Dedifferentiated amniotic fluid mesenchymal stem cell (primary cell): ENCODE measurements around the gene CNNM3.

Experiments used
- DNase-seq: peaks from one replicate; pipeline ENCODE4 v3.0.0-alpha.2; 2016; ENCODE audit errors: extremely low spot score

CNNM3 gene

DNA sequence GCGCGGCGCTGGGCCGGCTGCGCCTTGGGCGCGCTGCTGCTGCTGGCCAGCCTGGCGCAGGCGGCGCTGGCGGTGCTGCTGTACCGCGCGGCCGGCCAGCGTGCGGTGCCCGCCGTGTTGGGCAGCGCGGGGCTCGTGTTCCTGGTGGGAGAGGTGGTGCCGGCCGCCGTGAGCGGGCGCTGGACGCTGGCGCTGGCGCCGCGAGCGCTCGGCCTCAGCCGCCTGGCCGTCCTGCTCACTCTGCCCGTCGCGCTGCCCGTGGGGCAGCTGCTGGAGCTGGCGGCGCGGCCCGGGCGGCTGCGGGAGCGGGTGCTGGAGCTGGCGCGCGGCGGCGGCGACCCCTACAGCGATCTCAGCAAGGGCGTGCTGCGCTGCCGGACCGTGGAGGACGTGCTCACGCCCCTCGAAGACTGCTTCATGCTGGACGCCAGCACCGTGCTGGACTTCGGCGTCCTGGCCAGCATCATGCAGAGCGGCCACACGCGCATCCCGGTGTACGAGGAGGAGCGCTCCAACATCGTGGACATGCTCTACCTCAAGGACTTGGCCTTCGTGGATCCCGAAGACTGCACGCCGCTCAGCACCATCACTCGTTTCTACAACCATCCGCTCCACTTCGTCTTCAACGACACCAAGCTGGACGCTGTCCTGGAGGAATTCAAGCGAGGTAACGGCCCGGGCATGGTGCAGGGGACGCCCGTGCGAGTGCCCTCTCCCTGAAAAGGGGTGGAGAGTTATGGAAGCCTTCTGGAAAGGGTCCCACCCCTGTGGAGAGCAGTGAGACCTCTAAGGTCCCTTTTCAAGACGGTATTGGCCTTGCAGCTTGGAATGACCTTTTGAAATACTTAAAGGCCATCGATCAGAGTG lies 1.0 kb downstream of the CNNM3 start:
- no peak for DNase-seq

DNA sequence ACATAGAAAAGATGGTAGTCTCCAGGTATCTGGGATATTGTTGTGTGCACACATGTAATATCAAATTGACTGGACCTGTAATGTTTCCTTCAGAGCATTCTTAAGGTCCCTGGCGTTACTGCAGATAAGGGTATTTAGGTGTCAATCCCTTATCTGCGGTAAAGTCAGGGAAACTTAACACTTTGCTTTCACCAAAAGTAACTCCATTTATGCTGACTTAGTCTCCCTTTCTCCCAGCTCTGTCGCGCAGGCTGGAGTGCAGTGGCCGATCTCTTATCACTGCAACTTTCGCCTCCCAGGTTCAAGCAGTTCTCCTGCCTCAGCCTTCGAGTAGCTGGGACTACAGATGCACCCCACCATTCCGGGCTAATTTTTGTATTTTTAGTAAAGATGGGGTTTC lies 1.8 kb downstream of the CNNM3 start:
- DNase-seq = no peak

- no peak for DNase-seq
Measured at GRCh38 chr2:96819128-96819875, 3.2 kb downstream of the CNNM3 start.

GRCh38 chr2:96819876-96820511 lies 3.9 kb downstream of the CNNM3 start:
- no peak for DNase-seq

- DNase-seq = no peak
Measured at GRCh38 chr2:96821113-96821675, 5.1 kb downstream of the CNNM3 start.

DNA sequence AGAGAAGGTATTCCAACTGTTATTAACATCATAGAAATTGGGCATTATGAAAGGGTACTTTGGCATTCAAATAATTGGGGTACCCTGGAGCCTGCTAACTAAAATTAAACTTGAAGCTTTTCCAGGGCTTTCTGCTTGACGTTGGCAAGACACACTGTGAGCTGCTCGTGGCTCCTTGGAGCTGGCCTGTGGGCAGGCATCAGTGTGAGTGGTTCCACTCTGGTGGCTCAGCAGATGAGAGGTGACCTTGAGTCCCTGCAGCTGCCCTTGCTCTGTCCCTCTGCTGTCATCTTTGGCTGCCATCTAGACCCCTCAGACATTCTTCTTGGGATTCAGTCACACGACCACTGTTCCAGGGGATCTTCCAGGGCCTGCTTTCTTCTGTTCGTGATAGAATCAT lies 6.7 kb downstream of the CNNM3 start:
- no peak for DNase-seq

GRCh38 chr2:96823198-96823597 lies 7.1 kb downstream of the CNNM3 start:
- DNase-seq = no peak

DNA sequence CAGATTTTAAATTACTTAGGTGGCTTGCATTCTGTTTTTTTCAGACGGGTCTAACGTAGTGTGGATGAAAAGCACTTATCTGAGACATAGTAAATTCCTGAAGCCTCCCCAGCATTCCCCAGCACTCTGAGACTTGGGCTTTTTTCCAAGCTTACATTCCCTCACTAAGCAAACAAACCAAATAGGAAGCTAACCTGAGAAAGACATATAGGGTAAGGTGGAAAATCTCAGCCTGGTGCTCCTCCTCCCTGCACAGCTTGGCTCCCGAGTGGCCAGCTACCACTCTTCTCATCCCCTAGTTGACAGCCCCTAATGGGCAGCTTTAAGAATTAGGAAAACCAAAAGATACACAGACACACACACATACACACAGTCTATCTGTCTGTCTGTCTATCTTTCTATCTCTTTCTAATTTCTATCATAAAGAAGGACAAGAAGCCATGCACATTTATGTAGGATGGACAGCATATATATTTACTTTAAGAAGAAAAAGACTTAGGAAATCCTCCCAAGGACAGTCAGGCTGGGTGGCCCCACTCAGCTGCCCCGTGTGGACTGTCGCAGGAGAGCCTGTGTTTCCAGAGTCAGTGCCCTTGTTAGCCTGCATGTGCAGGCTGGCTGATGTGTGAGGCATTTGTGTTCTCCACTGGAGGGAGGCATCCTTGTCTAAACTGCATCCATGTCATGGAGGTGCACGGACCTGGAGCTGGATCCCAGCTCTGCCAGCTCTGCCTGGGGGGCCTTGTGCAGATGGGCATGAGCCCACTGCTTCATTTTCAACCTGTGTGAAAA lies 8.2 kb downstream of the CNNM3 start:
- DNase-seq = no peak

DNA sequence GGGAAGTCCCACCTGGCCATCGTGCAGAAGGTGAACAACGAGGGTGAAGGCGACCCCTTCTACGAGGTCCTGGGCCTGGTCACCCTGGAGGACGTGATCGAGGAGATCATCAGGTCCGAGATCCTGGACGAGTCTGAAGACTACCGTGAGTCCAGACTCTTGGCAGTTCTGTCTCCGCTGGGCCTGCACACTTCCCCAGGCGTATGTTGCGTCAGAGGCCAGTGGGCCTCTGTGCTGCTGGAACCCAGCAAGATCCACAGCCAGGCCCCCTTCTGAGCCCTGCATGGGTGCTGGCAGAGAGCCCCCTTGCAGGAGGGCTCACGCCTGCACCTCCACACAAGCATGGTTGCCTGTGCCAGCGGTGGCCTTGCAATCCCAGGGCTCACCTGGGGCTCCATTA lies 9.0 kb downstream of the CNNM3 start:
- no peak for DNase-seq

DNA sequence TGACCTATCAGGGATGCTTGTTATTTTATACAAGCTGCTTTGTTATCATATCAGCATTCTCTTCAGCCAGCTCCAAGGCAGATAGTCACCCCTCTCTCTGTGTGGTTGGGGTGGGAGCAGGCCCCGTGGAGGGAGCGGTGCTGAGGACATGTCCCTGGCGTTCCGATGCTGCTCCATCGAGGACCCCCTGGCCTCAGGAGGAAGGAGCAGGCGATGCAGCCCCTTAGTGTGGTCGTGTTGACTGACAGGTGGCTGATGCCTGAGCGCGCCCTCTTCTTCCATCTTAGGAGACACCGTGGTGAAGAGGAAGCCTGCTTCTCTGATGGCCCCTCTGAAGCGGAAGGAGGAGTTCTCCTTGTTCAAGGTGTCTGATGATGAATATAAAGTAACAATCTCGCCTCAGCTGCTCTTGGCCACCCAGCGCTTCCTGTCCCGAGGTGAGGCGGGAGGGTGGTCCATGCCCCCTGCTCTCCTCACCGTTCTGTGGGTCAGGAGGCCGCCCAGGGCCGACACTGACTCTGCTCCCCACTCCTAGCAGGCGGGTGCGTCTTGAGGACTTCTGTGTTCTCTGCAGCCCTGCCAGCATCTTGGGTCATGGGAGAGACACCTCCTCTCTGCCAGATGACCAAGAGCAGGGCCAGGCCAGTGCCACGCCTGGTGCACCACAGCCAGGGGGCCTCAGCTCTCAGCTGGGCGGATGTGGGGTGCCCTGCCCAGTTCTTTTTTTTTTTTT lies 10.6 kb downstream of the CNNM3 start:
- DNase-seq = no peak

DNA sequence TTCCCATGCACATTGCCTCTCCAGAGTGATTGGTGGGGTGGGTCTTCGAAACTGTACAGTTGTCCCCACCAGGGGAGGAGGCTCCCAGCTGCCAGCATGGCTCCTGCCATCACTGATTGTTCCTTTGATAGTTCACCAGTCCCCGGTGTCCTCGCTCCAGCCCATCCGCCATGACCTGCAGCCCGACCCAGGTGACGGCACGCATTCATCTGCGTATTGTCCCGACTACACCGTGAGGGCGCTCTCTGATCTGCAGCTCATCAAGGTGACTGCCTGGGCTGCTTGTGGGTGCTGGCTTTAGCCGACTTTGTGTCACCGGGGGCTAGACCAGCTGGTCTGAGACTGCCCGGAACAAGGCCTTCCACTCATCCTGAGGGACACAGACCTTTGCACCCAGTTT lies 12.4 kb downstream of the CNNM3 start:
- no peak for DNase-seq

DNA sequence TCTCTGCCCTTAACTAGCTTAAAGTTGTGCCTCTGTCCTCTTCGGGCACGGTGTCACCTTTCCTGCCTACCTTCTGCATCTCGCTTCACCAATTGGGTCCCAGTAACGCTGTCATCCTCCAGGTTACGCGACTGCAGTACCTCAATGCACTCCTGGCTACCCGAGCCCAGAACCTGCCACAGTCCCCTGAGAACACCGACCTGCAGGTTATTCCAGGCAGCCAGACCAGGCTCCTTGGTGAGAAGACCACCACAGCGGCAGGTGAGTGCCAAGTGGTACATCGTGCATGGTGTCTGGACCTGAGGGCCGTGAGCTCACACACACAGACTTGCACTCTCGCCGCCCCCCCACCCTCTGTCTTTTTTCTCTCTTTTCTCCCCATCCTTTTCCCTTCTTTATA lies 12.8 kb downstream of the CNNM3 start:
- no peak for DNase-seq

DNA sequence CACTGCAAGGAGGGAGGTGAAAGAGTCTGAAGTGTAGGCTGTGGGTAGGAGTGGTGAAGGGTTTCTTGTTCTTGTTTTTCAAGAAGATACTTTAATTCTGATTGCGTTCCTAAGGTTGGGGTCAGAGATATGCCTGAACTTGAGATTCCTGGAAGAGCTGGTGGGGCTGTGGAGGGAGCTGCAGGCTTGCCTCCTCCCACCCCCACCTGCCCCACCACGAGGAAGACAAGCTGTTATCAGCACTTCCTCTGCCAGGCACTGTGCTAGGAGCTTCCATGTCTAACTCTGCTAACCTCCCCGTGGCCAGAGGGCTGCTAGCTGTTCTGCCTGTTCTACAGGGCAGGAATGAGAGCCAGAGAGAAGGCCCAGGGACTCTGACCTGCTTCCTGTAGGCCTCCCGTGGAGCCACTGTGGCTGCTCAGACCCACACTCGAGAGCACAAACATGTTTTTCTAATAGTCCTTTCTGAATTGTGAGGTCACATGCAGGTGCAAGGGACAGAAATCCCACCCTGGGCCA lies 14.0 kb downstream of the CNNM3 start:
- DNase-seq = no peak

DNA sequence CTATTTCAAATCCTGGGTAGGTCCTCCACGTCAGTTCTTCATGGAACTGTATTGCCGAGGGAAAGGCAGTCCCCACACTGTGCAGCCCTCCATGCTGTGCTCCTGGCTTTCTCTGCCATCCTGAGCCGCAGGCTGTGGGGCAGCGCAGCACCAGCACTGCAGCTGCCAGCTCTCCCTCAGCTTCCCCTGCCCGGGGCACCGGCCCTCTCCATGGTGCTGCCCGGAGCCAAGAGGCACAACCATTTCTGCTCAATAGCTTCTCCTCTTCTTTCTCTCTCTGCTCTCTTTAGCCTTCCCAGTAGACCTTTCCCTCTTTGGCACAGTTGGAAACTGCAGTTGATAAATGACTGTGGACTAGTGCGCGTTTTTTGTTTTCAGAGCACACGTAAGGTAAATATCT lies 15.6 kb downstream of the CNNM3 start:
- DNase-seq = no peak

GRCh38 chr2:96832408-96832753 lies 16.3 kb downstream of the CNNM3 start:
- no peak for DNase-seq

- DNase-seq = peak; percentile 24
Measured at GRCh38 chr2:96832754-96833507, 16.9 kb downstream of the CNNM3 start.

GRCh38 chr2:96835830-96836229 lies 19.8 kb downstream of the CNNM3 start:
- no peak for DNase-seq

- DNase-seq = no peak
Measured at GRCh38 chr2:96837575-96837974, 21.5 kb downstream of the CNNM3 start.

GRCh38 chr2:96838345-96839292 lies 22.6 kb downstream of the CNNM3 start:
- no peak for DNase-seq
